HUES64 (cell line): ENCODE measurements around the gene AHR.

Experiments
- H3K27ac ChIP-seq: 2 replicates; pipeline ENCODE4 v1.7.0; 2013; ENCODE audit warnings: low read depth, low read length, inconsistent platforms
- H3K27me3 ChIP-seq: 2 replicates; pipeline ENCODE4 v1.6.1; 2013; ENCODE audit warnings: mild to moderate bottlenecking, low read length; ENCODE audit not compliant: insufficient read depth
- H3K36me3 ChIP-seq: 2 replicates; pipeline ENCODE4 v1.6.1; 2013; ENCODE audit warnings: mild to moderate bottlenecking, low read length; ENCODE audit not compliant: insufficient read depth
- H3K4me1 ChIP-seq: 2 replicates; pipeline ENCODE4 v1.6.1; 2013; ENCODE audit warnings: mild to moderate bottlenecking, low read length, moderate library complexity; ENCODE audit not compliant: insufficient read depth
- H3K4me3 ChIP-seq: 2 replicates; pipeline ENCODE4 v1.5.1; 2013; ENCODE audit warnings: mild to moderate bottlenecking, low read length, moderate library complexity
- H3K9ac ChIP-seq: 2 replicates; pipeline ENCODE4 v1.6.1; 2013; ENCODE audit warnings: mild to moderate bottlenecking, low read depth, low read length
- H3K9me3 ChIP-seq: 2 replicates; pipeline ENCODE4 v1.6.1; 2013; ENCODE audit warnings: low read depth, low read length; ENCODE audit not compliant: insufficient read depth
- WGBS: fragments of 150-250, 120-280 bp; methylation state at CpG from one replicate; pipeline ENCODE4 v1.1.7; 2013; ENCODE audit warnings: missing lambda C conversion rate; 5-methylcytosine and 5-hydroxymethylcytosine counted together

Gene AHR

GRCh38 chr7:17362439-17363105, 64.1 kb downstream of the AHR start:
- Histone ChIP-seq H3K4me1 (no peaks in the 10 kb centered on the region), H3K27ac (no peak overlapping the region), H3K9ac (no peak overlapping the region), H3K27me3 (no peaks in the 10 kb centered on the region), H3K4me3 (no peak overlapping the region), H3K36me3 (no peaks in the 10 kb centered on the region), H3K9me3 (no peaks in the 10 kb centered on the region)
- 96% methylated on average over 23 of the region's 23 CpGs for WGBS

GRCh38 chr7:17364671-17365070, 66.2 kb downstream of the AHR start:
- Histone ChIP-seq H3K4me3 (no peak overlapping the region), H3K9me3 (no peaks in the 10 kb centered on the region), H3K36me3 (no peaks in the 10 kb centered on the region), H3K4me1 (no peaks in the 10 kb centered on the region), H3K9ac (no peak overlapping the region), H3K27me3 (no peaks in the 10 kb centered on the region), H3K27ac (no peak overlapping the region)
- WGBS: 78% methylated on average over 1 of the region's 2 CpGs

- Histone ChIP-seq H3K27me3 (no peaks in the 10 kb centered on the region), H3K4me3 (no peak overlapping the region), H3K4me1 (no peaks in the 10 kb centered on the region), H3K9me3 (no peaks in the 10 kb centered on the region), H3K27ac (no peak overlapping the region), H3K9ac (no peak overlapping the region), H3K36me3 (no peaks in the 10 kb centered on the region)
- 100% methylated on average over 1 of the region's 1 CpG for WGBS
Observed at GRCh38 chr7:17365775-17366174, 67.3 kb downstream of the AHR start.

- no peaks in the 10 kb centered on the region for H3K9me3 ChIP-seq
- no peaks in the 10 kb centered on the region for H3K4me1 ChIP-seq
- H3K9ac ChIP-seq: no peak overlapping the region
- H3K27ac ChIP-seq: no peak overlapping the region
- H3K27me3 ChIP-seq: no peaks in the 10 kb centered on the region
- 100% methylated on average over 1 of the region's 2 CpGs for WGBS
- H3K36me3 ChIP-seq: no peaks in the 10 kb centered on the region
- no peak overlapping the region for H3K4me3 ChIP-seq
Observed at GRCh38 chr7:17367502-17367901, 69.0 kb downstream of the AHR start.

- no peaks in the 10 kb centered on the region for H3K27me3 ChIP-seq
- H3K9ac ChIP-seq: no peak overlapping the region
- 86% methylated on average over 3 of the region's 3 CpGs for WGBS
- H3K27ac ChIP-seq: no peak overlapping the region
- H3K9me3 ChIP-seq: no peaks in the 10 kb centered on the region
- H3K4me1 ChIP-seq: no peaks in the 10 kb centered on the region
- H3K4me3 ChIP-seq: no peak overlapping the region
- H3K36me3 ChIP-seq: no peaks in the 10 kb centered on the region
Observed at GRCh38 chr7:17368856-17369524, 70.5 kb downstream of the AHR start.

- H3K27me3 ChIP-seq: no peaks in the 10 kb centered on the region
- no peak overlapping the region for H3K9ac ChIP-seq
- no peak overlapping the region for H3K4me3 ChIP-seq
- H3K4me1 ChIP-seq: no peaks in the 10 kb centered on the region
- H3K9me3 ChIP-seq: no peaks in the 10 kb centered on the region
- H3K36me3 ChIP-seq: no peaks in the 10 kb centered on the region
- no peak overlapping the region for H3K27ac ChIP-seq
- 92% methylated on average over 8 of the region's 8 CpGs for WGBS
Observed at GRCh38 chr7:17369691-17370426, 71.4 kb downstream of the AHR start.

- no peaks in the 10 kb centered on the region for H3K4me1 ChIP-seq
- H3K9ac ChIP-seq: no peak overlapping the region
- no peak overlapping the region for H3K4me3 ChIP-seq
- no peaks in the 10 kb centered on the region for H3K27me3 ChIP-seq
- no peak overlapping the region for H3K27ac ChIP-seq
- no peaks in the 10 kb centered on the region for H3K36me3 ChIP-seq
- 99% methylated on average over 4 of the region's 4 CpGs for WGBS
- no peaks in the 10 kb centered on the region for H3K9me3 ChIP-seq
Observed at GRCh38 chr7:17370901-17371585, 72.6 kb downstream of the AHR start.

GRCh38 chr7:17371671-17372524, 73.4 kb downstream of the AHR start:
- no peak overlapping the region for H3K9ac ChIP-seq

GRCh38 chr7:17374157-17374556, 75.7 kb downstream of the AHR start:
- Histone ChIP-seq H3K9me3 (no peaks in the 10 kb centered on the region), H3K27ac (no peak overlapping the region), H3K9ac (no peak overlapping the region), H3K4me1 (no peaks in the 10 kb centered on the region), H3K4me3 (no peak overlapping the region), H3K27me3 (no peaks in the 10 kb centered on the region), H3K36me3 (no peaks in the 10 kb centered on the region)
- 96% methylated on average over 4 of the region's 4 CpGs for WGBS

More at GRCh38 chr7:17371671-17372524, 73.4 kb downstream of the AHR start:
- Histone ChIP-seq H3K4me1 (no peaks in the 10 kb centered on the region), H3K9me3 (no peaks in the 10 kb centered on the region), H3K27ac (no peak overlapping the region), H3K36me3 (no peaks in the 10 kb centered on the region), H3K27me3 (no peaks in the 10 kb centered on the region), H3K4me3 (no peak overlapping the region)
- 88% methylated on average over 3 of the region's 3 CpGs for WGBS

- Histone ChIP-seq H3K9me3 (no peaks in the 10 kb centered on the region), H3K27me3 (no peaks in the 10 kb centered on the region), H3K4me3 (no peak overlapping the region), H3K36me3 (no peaks in the 10 kb centered on the region), H3K9ac (no peak overlapping the region), H3K4me1 (no peaks in the 10 kb centered on the region), H3K27ac (no peak overlapping the region)
- WGBS: 91% methylated on average over 5 of the region's 5 CpGs
Observed at GRCh38 chr7:17374654-17375053, 76.2 kb downstream of the AHR start.
